ENCODE results near the gene CLBA1.
A peak's percentile ranks its signal among the peaks of the same experiment; 100 is the strongest.

Gene CLBA1

GRCh38 chr14:104968541-104969401 lies 16.8 kb upstream of the CLBA1 start:
- peak; percentile 73 to 93 for DNase-seq

- DNase-seq = no peak
Measured at GRCh38 chr14:104969741-104970230, 15.8 kb upstream of the CLBA1 start.

- DNase-seq = no peak
Measured at GRCh38 chr14:104970231-104971068, 15.1 kb upstream of the CLBA1 start.

- DNase-seq = no peak
Measured at GRCh38 chr14:104971447-104972240, 13.9 kb upstream of the CLBA1 start.

DNA sequence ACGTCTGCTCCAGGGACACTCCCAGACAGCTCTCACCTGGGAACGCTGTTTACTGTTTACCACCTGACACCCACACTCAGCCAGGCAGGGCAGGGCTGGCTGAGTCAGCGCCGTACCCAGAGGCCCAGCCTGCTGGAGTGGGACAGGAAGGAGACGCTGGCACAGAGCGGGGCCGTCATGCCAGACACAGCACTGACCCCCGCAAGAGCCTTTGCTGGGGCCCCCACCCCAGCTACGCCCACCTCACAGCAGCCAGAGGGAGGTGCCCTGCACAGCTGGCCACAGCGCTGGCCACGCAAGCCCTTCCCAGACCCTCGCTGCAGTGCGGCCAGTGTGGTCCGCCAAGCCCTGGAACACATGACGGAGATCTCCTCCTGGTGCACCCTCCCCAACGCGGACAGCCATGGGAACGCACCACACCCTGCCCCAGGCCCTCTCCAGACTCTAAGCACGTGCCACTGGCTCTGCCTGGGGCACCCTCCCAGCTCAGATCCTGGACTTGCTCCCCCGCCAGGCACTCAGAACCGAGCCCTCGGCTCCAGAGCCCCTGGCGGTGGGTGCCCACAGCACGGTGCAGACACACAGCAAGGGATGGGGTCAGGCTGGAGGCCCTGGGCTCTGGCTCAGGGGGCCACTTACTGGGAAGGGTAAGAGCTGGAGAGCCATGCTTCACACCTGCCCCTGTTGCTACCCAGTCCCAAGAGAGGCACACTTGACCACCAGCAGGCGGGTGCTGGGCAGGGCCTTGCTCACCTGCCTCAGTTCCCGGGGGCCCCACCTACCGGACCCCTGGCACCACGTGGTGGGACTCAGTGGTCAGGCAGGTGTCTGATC lies 13.1 kb upstream of the CLBA1 start:
- DNase-seq = peak; percentile 33 to 75

DNA sequence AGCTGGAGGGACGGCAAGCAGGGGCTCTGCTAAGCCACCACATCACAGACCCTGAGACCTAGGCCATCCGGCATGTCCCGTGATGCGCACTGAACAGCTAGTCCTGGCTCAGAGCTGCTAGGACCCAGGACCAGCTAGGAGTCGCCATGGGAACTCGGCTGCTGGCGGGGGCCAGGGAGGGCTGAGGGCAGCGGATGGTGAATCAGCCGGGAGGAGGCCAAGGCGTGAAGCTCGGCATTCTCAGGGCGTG lies 12.5 kb upstream of the CLBA1 start:
- peak in 1 of 2 experiments; percentile 53 for DNase-seq

- no peak for DNase-seq
Measured at GRCh38 chr14:104973385-104974145, 12.0 kb upstream of the CLBA1 start.

DNA sequence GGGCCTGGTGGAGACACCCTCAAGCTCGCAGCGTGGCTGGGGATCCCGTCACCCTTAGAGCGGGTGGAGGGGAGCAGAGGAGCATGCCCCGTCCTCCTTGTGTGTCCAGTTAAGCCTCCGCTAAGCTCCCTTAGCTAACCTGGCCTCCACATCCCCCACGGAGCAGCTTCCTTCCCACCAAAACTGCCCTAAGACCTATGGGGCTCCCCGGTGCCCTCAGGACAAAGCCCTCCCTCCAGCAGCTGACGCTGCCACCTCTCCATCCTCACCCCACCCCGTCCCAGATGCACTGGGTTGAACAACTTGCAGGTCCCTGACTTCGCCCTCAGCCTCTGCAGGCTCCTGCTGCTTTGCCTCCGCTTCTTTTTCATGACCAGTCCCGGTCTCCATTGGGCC lies 11.4 kb upstream of the CLBA1 start:
- DNase-seq = no peak

DNA sequence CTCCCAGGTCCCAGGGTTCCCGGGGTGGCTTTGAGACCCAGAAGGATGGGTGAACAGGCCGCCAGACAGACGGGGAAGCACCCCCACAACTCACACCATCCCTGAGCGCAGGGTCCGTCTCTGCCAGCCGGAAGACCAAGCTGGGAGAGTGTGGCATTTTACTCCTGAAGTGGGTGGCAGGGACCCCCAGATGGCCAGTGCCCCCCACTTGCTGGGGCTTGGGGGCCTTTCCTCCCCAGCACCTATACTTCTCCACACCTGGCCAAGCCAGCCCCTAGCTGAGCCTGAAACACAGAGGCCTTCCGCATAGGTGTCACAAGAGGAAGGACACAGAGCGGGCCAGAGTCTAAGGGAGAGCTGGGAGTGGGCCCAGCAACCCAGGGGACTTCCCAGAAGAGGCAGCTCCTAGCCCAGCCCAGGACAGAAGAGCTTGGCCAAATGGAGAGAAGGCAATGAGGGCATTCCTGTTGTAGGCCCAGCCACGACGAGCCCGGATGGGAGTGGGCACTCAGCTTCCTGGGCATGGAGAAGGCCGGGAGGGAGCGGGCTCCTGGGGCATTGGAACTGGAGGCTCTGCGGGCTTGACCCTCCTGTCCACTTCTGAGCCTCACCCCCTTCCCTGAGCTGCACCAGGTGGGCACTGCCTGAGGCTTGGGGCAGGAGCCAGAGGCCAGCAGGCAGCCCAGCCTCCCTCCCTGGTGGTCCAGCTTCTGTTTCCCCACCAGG lies 10.8 kb upstream of the CLBA1 start:
- DNase-seq = no peak

GRCh38 chr14:104975481-104976197 lies 9.9 kb upstream of the CLBA1 start:
- DNase-seq = no peak

DNA sequence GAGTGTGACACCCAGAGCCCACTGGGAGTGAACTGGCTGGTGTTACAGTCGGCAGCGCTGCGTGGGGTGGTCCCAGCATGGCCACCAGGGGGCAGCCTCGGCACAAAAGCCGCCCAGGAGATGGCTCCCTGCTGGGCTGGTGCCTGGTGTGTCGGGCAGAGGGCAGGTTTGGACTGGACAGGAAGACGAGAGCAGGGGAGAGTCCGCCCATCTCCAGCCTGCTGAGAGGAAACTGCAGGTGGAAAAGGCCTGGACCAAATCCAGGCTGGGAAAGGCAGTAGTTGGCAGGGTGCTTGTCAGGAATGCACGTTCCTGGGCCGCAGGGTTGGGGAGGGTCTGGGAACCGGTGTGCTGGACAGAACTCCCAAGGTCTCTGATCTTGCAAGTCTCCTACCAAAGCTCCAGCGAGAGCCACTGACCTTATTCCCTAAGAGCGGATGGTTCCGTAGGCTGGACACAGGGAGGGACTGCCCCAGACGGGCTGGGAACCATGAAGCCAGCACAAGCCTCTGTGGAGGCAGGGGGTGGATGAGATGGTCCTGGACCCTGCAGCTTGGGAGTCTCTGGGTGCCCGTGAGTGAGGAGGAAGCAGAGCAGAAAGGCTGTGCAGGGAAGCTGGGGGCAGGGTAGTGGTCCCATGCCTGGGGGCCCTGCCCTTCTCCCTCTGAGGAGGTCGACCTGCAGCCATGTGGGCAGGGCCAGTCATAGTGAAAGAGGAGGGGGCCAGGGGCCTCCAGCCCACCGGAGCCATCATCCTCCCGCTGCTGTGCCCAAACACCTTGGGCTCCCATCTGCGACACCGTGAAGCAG lies 9.2 kb upstream of the CLBA1 start:
- peak; percentile 71 to 91 for DNase-seq

DNA sequence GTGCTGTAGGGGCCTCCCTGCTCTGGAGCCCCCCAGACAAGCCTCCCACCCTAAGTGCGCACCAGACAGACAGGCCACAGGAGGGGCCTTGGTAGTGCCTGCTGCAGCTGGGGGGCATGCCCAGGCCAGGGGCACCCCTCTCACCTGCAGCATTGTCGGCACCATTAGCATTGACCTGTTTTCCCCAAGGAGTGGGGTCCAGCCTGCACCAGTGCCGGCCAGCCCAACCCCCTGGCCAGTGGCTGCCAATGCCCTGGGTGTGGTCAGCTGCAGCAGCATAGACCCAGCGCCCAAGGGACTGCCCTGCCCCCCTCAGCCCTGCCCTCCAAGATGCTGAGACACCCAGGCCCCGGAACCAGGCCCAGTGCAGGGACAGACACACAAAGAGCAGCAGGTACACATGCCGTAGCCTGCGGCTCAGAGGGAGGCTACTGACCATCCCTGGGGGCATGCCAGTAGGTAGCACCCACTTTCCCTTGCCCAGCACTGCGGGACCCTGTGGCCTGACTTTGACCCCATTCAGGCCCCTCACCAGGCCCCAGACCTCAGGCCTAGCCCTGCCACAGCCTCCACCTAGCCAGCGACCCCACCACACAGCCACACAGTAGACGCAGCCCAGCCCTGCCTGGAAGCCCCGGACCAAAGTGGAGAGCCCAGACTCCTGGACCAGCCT lies 8.4 kb upstream of the CLBA1 start:
- DNase-seq = peak in 1 of 2 experiments; percentile 45

GRCh38 chr14:104977681-104978653 lies 7.6 kb upstream of the CLBA1 start, which contains the start of gene AHNAK2:
TSS of gene AHNAK2 (minus strand) at chr14:104978374. CDS start at chr14:104978237, 137 bp downstream.
- peak; percentile 21 to 93 for DNase-seq

DNA sequence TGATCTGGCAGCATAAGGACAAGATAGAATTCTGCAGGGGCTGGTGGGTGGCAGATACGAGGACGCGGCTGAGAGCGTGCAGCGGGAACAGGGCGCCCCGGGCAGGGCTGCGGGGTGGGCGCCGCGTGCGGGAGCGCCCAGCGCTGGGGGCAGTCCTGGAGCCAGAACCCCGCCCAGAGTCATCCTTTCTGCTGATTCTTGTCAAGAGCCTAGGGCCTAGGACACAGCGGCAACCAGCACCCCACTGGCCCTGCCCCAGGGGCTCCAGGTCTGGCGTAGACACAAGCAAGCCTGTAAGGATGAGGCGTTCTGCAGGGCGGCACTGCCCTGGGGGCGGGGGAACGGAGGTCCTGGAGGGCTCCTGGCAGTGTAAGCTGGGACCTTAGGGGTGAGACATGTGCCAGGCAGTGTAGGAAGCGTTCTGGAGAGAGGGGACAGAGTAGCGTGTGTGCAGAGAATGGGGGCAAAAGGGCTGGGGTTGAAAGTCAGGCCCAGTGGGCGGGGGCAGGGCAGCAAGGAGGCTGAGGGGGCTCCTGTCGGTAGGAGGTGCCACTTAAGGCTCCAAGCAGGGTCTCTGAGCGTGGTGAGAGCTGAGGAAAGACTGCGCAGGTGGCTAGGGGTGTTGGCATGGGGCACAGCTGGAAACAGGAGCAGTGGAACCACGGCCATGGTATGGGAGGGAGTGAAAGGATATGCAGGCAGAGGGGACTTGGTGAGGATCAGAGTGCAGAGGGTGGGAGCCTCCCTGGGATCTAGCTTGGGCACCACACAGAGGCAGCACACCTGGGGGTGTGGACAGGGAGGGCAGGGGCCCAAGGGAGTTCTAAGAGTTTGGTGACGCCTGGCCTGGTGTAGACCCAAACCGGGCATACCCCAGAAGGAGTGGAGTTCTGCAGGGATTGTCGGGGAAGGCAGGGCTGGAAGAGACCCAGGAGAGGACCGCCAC lies 6.6 kb upstream of the CLBA1 start:
- DNase-seq = peak in 1 of 2 experiments; percentile 45

DNA sequence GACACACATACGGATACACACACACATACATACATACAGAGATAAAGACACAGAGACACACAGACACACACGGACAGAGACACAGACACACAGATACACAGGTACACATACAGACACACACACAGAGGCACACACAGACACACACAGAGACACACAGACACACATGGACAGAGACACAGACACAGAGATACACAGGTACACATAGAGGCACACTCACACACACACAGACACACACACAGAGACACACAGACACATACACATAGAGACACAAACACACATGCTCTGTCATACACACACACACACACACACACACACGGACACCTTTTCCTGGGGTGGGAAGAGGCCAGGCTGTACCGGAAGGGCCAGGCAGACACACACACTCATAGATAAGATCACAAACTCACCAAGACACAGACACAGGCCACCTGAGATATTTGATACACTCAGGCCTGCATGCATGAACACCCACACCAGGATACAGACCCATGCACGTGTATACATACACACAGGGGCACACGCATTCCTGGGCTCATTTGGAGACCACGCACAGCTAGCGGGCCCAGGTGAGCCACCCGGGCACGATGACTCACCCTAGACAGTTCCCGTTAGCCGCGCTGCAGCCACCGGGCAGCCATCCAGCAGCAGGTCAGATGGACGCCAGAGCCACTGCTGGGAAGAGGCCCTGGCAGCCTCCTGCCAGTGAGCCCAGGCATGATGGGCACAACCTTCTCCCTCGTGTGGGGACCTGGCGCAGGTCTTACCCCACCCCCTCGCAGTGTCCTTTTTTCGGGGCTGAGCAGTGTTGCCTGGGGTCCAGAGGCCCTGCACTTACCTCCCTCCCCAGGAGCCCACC lies 5.6 kb upstream of the CLBA1 start:
- DNase-seq = peak in 1 of 2 experiments; percentile 39
